Tibial nerve (tissue), 4 donors: Measurements from ENCODE around the gene MANEAL. TPM values are rescaled to one million over a fixed set of nuclear protein-coding genes. Genes with fewer than 3 reads are reported as not detected.
A peak's percentile ranks its signal among the peaks of the same experiment; 100 is the strongest.

Experiments used
- DNase-seq, 2 donors: peaks; one replicate each; pipeline ENCODE4 v3.0.0-alpha.2; 2019; ENCODE audit warnings: low spot score in 2 of 2
- H3K27ac ChIP-seq, 4 donors: fragments of 200-600 bp; sonication (generic) in 3 of 4; one replicate each; pipeline ENCODE4 v1.5.1; 2017 to 2019; ENCODE audit warnings: mild to moderate bottlenecking in 1 of 4
- H3K27me3 ChIP-seq, 2 donors: fragments of 200-600 bp; sonication (generic) in 1 of 2; one replicate each; pipeline versions ENCODE4 v1.5.1 to v1.6.0; 2017 to 2019
- H3K36me3 ChIP-seq, 3 donors: fragments of 200-600 bp; sonication (generic); one replicate each; pipeline ENCODE4 v1.5.1; 2018 to 2019
- H3K4me1 ChIP-seq, 4 donors: fragments of 200-600 bp; sonication (generic) in 3 of 4; one replicate each; pipeline ENCODE4 v1.5.1; 2017 to 2019
- H3K4me3 ChIP-seq, 4 donors: fragments of 200-600 bp; sonication (generic) in 3 of 4; one replicate each; pipeline ENCODE4 v1.5.1; 2017 to 2019; ENCODE audit warnings: mild to moderate bottlenecking in 1 of 4, moderate library complexity in 1 of 4
- H3K9me3 ChIP-seq, 4 donors: fragments of 200-600 bp; sonication (generic) in 3 of 4; one replicate each; pipeline ENCODE4 v1.5.1; 2017 to 2019
- EP300 ChIP-seq, 2 donors: sonication (generic); formaldehyde crosslinking; IDR thresholded peaks; one replicate each; pipeline ENCODE4 v1.6.1; 2017; ENCODE audit warnings: antibody characterized with exemption in 2 of 2, mild to moderate bottlenecking in 1 of 2
- POLR2A ChIP-seq, 2 donors: fragments of 450-650 bp; IDR thresholded peaks; one replicate each; pipeline ENCODE4 v1.6.1; 2017; ENCODE audit warnings: antibody characterized with exemption in 2 of 2, mild to moderate bottlenecking in 2 of 2, moderate library complexity in 2 of 2
- WGBS, 2 donors: methylation state at CpG; one replicate each; pipeline ENCODE4 v1.1.5; 2018; 5-methylcytosine and 5-hydroxymethylcytosine counted together
- total RNA-seq, 4 donors: library from RNA; depleted of rRNA; stranded (reverse); fragments of >200 nt; gene quantifications; one replicate each; pipeline ENCODE4 v1.1.0, GENCODE V29; 2016
- TF ChIP-seq, protein P1 (sequence below), 5 experiments: fragments of 200-600 bp in 3 of 5; fragments of 450-650 bp in 2 of 5; sonication (generic) in 3 of 5; IDR thresholded peaks; one replicate each; pipeline ENCODE4 v1.5.1; 2016 to 2019; ENCODE audit warnings: antibody characterized with exemption in 5 of 5, mild to moderate bottlenecking in 3 of 5, moderate library complexity in 2 of 5

The MANEAL gene
- total RNA-seq, 4 donors from 2014 or later = 0.44 to 1.8 (median 1.7) TPM

GRCh38 chr1:37841652-37842051 is 48.0 kb downstream of the MANEAL start:
- TF ChIP-seq, protein P1, sequence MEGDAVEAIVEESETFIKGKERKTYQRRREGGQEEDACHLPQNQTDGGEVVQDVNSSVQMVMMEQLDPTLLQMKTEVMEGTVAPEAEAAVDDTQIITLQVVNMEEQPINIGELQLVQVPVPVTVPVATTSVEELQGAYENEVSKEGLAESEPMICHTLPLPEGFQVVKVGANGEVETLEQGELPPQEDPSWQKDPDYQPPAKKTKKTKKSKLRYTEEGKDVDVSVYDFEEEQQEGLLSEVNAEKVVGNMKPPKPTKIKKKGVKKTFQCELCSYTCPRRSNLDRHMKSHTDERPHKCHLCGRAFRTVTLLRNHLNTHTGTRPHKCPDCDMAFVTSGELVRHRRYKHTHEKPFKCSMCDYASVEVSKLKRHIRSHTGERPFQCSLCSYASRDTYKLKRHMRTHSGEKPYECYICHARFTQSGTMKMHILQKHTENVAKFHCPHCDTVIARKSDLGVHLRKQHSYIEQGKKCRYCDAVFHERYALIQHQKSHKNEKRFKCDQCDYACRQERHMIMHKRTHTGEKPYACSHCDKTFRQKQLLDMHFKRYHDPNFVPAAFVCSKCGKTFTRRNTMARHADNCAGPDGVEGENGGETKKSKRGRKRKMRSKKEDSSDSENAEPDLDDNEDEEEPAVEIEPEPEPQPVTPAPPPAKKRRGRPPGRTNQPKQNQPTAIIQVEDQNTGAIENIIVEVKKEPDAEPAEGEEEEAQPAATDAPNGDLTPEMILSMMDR (IDR thresholded peaks at IDR 0.05) = no peak
- TF ChIP-seq POLR2A (IDR thresholded peaks at IDR 0.05) (no peak), EP300 (IDR thresholded peaks at IDR 0.05) (no peak)
- Histone ChIP-seq H3K9me3 (no peaks in the 10 kb centered on the region), H3K27ac (no peak overlapping the region), H3K36me3 (peaks cover 0 to 48% (median 0%) of the 10 kb centered on the region in 3 donors), H3K4me1 (peaks cover 0 to 24% (median 2%) of the 10 kb centered on the region in 4 donors), H3K27me3 (no peaks in the 10 kb centered on the region), H3K4me3 (no peak overlapping the region)
- WGBS, 2 donors = 92 to 93% methylated on average over 3 of the region's 3 CpGs
- DNase-seq = no peak

GRCh38 chr1:37844536-37844935 is 50.9 kb downstream of the MANEAL start:
- Histone ChIP-seq H3K27me3 (no peaks in the 10 kb centered on the region), H3K4me3 (no peak overlapping the region), H3K4me1 (peaks cover 0 to 47% (median 2%) of the 10 kb centered on the region in 4 donors), H3K27ac (no peak overlapping the region), H3K36me3 (peaks cover 0 to 28% (median 0%) of the 10 kb centered on the region in 3 donors), H3K9me3 (no peaks in the 10 kb centered on the region)
- DNase-seq = no peak
- TF ChIP-seq, protein P1 (IDR thresholded peaks at IDR 0.05) = no peak
- no peak for TF ChIP-seq POLR2A (IDR thresholded peaks at IDR 0.05)
- no peak for TF ChIP-seq EP300 (IDR thresholded peaks at IDR 0.05)

DNA sequence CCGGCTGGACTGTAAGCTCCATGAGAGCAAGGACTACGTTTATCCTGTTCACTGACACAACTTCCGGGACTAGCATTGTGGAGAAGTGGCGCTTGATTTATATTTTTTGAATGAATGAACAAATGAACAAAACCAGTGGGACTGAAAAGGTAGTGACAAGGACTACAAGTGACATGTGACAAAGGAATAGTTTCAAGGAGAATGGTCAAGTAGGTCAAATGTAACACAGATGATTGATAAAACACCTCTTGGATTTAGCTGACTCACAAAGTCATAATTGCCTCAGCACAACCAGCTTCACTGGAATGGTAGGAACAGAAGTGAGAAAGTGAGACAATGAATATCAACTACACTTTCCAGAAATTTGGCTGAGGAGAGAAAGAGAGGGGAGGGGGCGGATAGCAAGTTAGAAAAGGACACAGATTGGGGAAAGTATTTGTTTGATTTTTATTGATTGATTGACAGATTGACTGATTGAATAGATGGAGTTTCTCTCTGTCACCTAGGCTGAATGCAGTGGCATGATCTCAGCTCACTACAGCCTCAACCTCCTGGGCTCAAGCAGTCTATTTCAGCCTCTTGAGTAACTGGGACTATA is 51.5 kb downstream of the MANEAL start:
- TF ChIP-seq, protein P1 (IDR thresholded peaks at IDR 0.05) = no peak
- TF ChIP-seq EP300 (IDR thresholded peaks at IDR 0.05) (no peak), POLR2A (IDR thresholded peaks at IDR 0.05) (no peak)
- DNase-seq = no peak
- Histone ChIP-seq H3K27me3 (no peaks in the 10 kb centered on the region), H3K36me3 (peaks cover 0 to 25% (median 0%) of the 10 kb centered on the region in 3 donors), H3K4me3 (no peak overlapping the region), H3K27ac (no peak overlapping the region), H3K4me1 (peaks cover 0 to 49% (median 2%) of the 10 kb centered on the region in 4 donors), H3K9me3 (no peaks in the 10 kb centered on the region)
- WGBS, 2 donors = 83 to 88% methylated on average over 5 of the region's 5 CpGs

- Histone ChIP-seq H3K36me3 (peaks cover 0 to 18% (median 0%) of the 10 kb centered on the region in 3 donors), H3K27me3 (no peaks in the 10 kb centered on the region), H3K4me1 (peaks cover 0 to 48% (median 2%) of the 10 kb centered on the region in 4 donors), H3K27ac (no peak overlapping the region), H3K4me3 (no peak overlapping the region), H3K9me3 (no peaks in the 10 kb centered on the region)
- no peak for DNase-seq
- WGBS, 2 donors = 75 to 83% methylated on average over 3 of the region's 3 CpGs
- TF ChIP-seq EP300 (IDR thresholded peaks at IDR 0.05) = peak in 1 of 2 donors; percentile 26
- TF ChIP-seq, protein P1 (IDR thresholded peaks at IDR 0.05) = no peak
- no peak for TF ChIP-seq POLR2A (IDR thresholded peaks at IDR 0.05)
Observed at GRCh38 chr1:37845786-37846185, 52.1 kb downstream of the MANEAL start.

GRCh38 chr1:37846647-37847339 is 53.1 kb downstream of the MANEAL start:
- Histone ChIP-seq H3K9me3 (no peaks in the 10 kb centered on the region), H3K4me1 (peaks cover 0 to 55% (median 9%) of the 10 kb centered on the region in 4 donors), H3K36me3 (peaks cover 0 to 10% (median 0%) of the 10 kb centered on the region in 3 donors), H3K27ac (no peak overlapping the region), H3K27me3 (no peaks in the 10 kb centered on the region), H3K4me3 (no peak overlapping the region)
- 82 to 88% methylated on average over 4 of the region's 4 CpGs for WGBS, 2 donors
- no peak for TF ChIP-seq EP300 (IDR thresholded peaks at IDR 0.05)
- DNase-seq = no peak
